GM23338 (cell line): Measurements from ENCODE around the gene SUCLG1.

Experiments used
- CREB1 ChIP-seq: fragments of 250-450 bp; sonication (Bioruptor Pico); IDR thresholded peaks from 2 replicates; pipeline ENCODE4 v1.5.0; 2020; ENCODE audit warnings: low read depth, mild to moderate bottlenecking, moderate library complexity
- CTCF ChIP-seq, 2 experiments: fragments of 200-600 bp in 1 of 2; sonication (generic) in 1 of 2; conservative IDR thresholded peaks; 2 replicates each; pipeline versions ENCODE4 v1.5.1 to v1.6.1; 2016 to 2017; ENCODE audit warnings: antibody characterized with exemption in 2 of 2, low read depth in 2 of 2, mild to moderate bottlenecking in 2 of 2, moderate library complexity in 1 of 2
- EZH2 ChIP-seq: fragments of 200-600 bp; sonication (generic); IDR thresholded peaks from one replicate; pipeline ENCODE4 v1.8.0; 2017; ENCODE audit warnings: antibody characterized with exemption, mild to moderate bottlenecking, low read depth; ENCODE audit not compliant: unreplicated experiment
- EZH2phosphoT487 ChIP-seq: fragments of 200-600 bp; sonication (generic); IDR thresholded peaks from one replicate; pipeline ENCODE4 v1.8.1; 2018; ENCODE audit warnings: antibody characterized with exemption; ENCODE audit not compliant: unreplicated experiment
- JUNB ChIP-seq: IDR thresholded peaks from one replicate; pipeline ENCODE4 v1.6.1; 2016; ENCODE audit warnings: antibody characterized with exemption; ENCODE audit not compliant: unreplicated experiment
- POLR2AphosphoS5 ChIP-seq: IDR thresholded peaks from 2 replicates; pipeline ENCODE4 v1.6.1; 2016; ENCODE audit warnings: antibody characterized with exemption, low read depth
- REST ChIP-seq: IDR thresholded peaks from one replicate; pipeline ENCODE4 v1.6.1; 2018; ENCODE audit warnings: antibody characterized with exemption; ENCODE audit not compliant: unreplicated experiment
- STAT1 ChIP-seq: IDR thresholded peaks from one replicate; pipeline ENCODE4 v1.6.1; 2016; ENCODE audit warnings: antibody characterized with exemption; ENCODE audit not compliant: unreplicated experiment
- ZNF114 ChIP-seq: fragments of 250-450 bp; sonication (Bioruptor Pico); IDR thresholded peaks from 2 replicates; pipeline ENCODE4 v1.5.0; 2020; ENCODE audit warnings: mild to moderate bottlenecking, moderate library complexity

- TF ChIP-seq JUNB (no peak), CTCF (conservative IDR thresholded peaks at IDR 0.05; ENCODE audit: low read depth in 2 of 2) (no peak), ZNF114 (no peak), POLR2AphosphoS5 (no peak), EZH2phosphoT487 (no peak), REST (no peak), EZH2 (no peak), STAT1 (no peak), CREB1 (no peak)
Measured at GRCh38 chr2:84395820-84396219, 63.3 kb downstream of the SUCLG1 start.
